ENCODE data around the gene MCHR2.

The MCHR2 gene

DNA sequence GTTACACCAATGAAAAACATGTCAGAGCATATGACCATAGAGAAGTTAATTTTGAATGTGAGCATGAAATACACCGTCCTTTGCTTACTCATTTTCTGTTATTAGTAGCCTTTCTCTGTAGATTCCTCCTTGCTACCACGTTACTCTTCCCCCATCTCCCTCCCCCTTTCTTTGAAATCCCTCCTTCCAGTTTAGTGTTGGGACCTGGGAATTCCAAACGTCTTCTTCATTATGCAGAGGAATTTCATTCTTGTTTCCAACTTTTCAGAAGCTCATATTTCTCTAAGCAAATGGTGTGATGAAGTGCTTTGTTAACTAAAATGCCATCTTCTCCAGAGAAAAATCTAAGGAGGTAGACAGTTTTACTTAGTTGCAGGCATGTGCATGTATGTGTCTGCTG, 122.4 kb downstream of the MCHR2 start:
- peaks cover 15% of the 10 kb centered on the region for H3K27me3 Mint-ChIP-seq
- no peak overlapping the region for H3K27ac Mint-ChIP-seq
- H3K4me1 Mint-ChIP-seq: peaks cover 6% of the 10 kb centered on the region
- no peak overlapping the region for H3K4me3 Mint-ChIP-seq
- H3K9me3 Mint-ChIP-seq: no peaks in the 10 kb centered on the region
- H3K36me3 Mint-ChIP-seq: no peaks in the 10 kb centered on the region

All from activated naive CD4-positive, alpha-beta T cell treated with anti-CD3 and anti-CD28 coated beads, Interleukin-2, amount 50 U/mL, for 24 hours (primary cell).